Retina (tissue), 1 donor: ENCODE measurements around the gene MFSD11.
"Not testable (repeated sequence)": the region's sequence is repeated elsewhere in the genome, so short reads cannot be mapped to it uniquely, and the experiment has no call there.

Experiments used
- DNase-seq: peaks from one replicate; pipeline ENCODE4 v3.0.0-alpha.2; 2016

Gene MFSD11

GRCh38 chr17:76737676-76738467, at the start of gene MFSD11:
Gene MFSD11 (plus strand): TSS chr17:76738119. CDS start chr17:76738353, 234 bp downstream.
- peak; percentile 99 for DNase-seq

GRCh38 chr17:76688165-76688622, 49.7 kb upstream of the MFSD11 start:
- no peak for DNase-seq

- no peak for DNase-seq
Observed at GRCh38 chr17:76689859-76690258, 48.1 kb upstream of the MFSD11 start.

- no peak for DNase-seq
Observed at GRCh38 chr17:76690596-76691280, 47.2 kb upstream of the MFSD11 start.

GRCh38 chr17:76691379-76692191, 46.3 kb upstream of the MFSD11 start:
- no peak for DNase-seq

- no peak for DNase-seq
Observed at GRCh38 chr17:76695059-76695831, 42.7 kb upstream of the MFSD11 start.

- DNase-seq = no peak
Observed at GRCh38 chr17:76696763-76697701, 40.9 kb upstream of the MFSD11 start.

GRCh38 chr17:76697702-76698465, 40.0 kb upstream of the MFSD11 start:
- DNase-seq = peak; percentile 90

- DNase-seq = not testable (repeated sequence)
Observed at GRCh38 chr17:76698466-76698977, 39.4 kb upstream of the MFSD11 start.

GRCh38 chr17:76700270-76700616, 37.7 kb upstream of the MFSD11 start:
- no peak for DNase-seq

GRCh38 chr17:76700617-76701470, 37.1 kb upstream of the MFSD11 start:
- DNase-seq = peak; percentile 74

- peak; percentile 64 for DNase-seq
Observed at GRCh38 chr17:76701471-76701967, 36.4 kb upstream of the MFSD11 start.

GRCh38 chr17:76702076-76702475, 35.8 kb upstream of the MFSD11 start:
- DNase-seq = no peak

GRCh38 chr17:76702941-76703637, 34.8 kb upstream of the MFSD11 start:
- DNase-seq = no peak

GRCh38 chr17:76704805-76705204, 33.1 kb upstream of the MFSD11 start:
- DNase-seq = no peak

GRCh38 chr17:76706817-76707216, 31.1 kb upstream of the MFSD11 start:
- DNase-seq = no peak

GRCh38 chr17:76707985-76708807, 29.7 kb upstream of the MFSD11 start:
- peak; percentile 83 for DNase-seq
